SK-N-SH (cell line): ENCODE data around the gene SNAP25. TPM values are rescaled to one million over a fixed set of nuclear protein-coding genes. Genes with fewer than 3 reads are reported as not detected.

Source experiments
- CTCF ChIA-PET: fragments of 300-600, 350-600 bp; formaldehyde crosslinking; extraction: SDS; loops from one replicate; lab custom pipeline; 2021; lab: Yijun Ruan, JAX
- POLR2A ChIA-PET: fragments of 350-600 bp; sonication (Branson Sonifier 250); formaldehyde crosslinking; extraction: SDS; loops from one replicate; lab custom pipeline; 2020; ENCODE audit warnings: antibody characterized with exemption, inconsistent platforms; lab: Yijun Ruan, JAX
- DNase-seq: peaks from one replicate; pipeline ENCODE4 v3.0.0; 2012
- H2AFZ ChIP-seq: fragments of 200-600 bp; sonication (generic); 2 replicates; pipeline ENCODE4 v1.8.1; 2016; ENCODE audit warnings: antibody characterized with exemption, mild to moderate bottlenecking, low read depth
- H3F3A ChIP-seq: fragments of 200-600 bp; sonication (generic); replicated peaks from 2 replicates; pipeline ENCODE3; 2016; ENCODE audit warnings: antibody characterized with exemption, mild to moderate bottlenecking; ENCODE audit not compliant: insufficient read depth
- H3K27ac ChIP-seq, 2 experiments: fragments of 200-500 bp in 1 of 2; fragments of 200-600 bp in 1 of 2; sonication (Bioruptor generic) in 1 of 2; sonication (generic), shearing (Covaris generic) in 1 of 2; 2 replicates each; pipeline versions ENCODE4 v1.5.1 to v1.6.1; 2014 to 2016; ENCODE audit warnings: low read depth in 2 of 2, inconsistent platforms in 1 of 2, low read length in 1 of 2, mild to moderate bottlenecking in 1 of 2, mixed read lengths in 1 of 2
- H3K27me3 ChIP-seq: fragments of 200-600 bp; sonication (generic), shearing (Covaris generic); 2 replicates; pipeline ENCODE4 v1.6.1; 2016; ENCODE audit warnings: mixed run types; ENCODE audit not compliant: insufficient read depth
- H3K36me3 ChIP-seq, 2 experiments: fragments of 200-500 bp in 1 of 2; fragments of 200-600 bp in 1 of 2; sonication (Bioruptor generic) in 1 of 2; sonication (generic) in 1 of 2; replicated peaks in 1 of 2; 2 replicates each; pipeline versions ENCODE3 to v1.5.1; 2014 to 2016; ENCODE audit warnings: low read length in 1 of 2, mild to moderate bottlenecking in 1 of 2; ENCODE audit not compliant: insufficient read depth in 2 of 2, control insufficient read depth in 1 of 2
- H3K4me1 ChIP-seq, 2 experiments: fragments of 200-500 bp in 1 of 2; fragments of 200-600 bp in 1 of 2; sonication (Bioruptor generic) in 1 of 2; sonication (generic), shearing (Covaris generic) in 1 of 2; 2 replicates each; pipeline versions ENCODE4 v1.5.1 to v1.6.1; 2014 to 2016; ENCODE audit warnings: low read depth in 1 of 2, low read length in 1 of 2, mixed run types in 1 of 2; ENCODE audit not compliant: insufficient read depth in 2 of 2, control insufficient read depth in 1 of 2
- H3K4me2 ChIP-seq: fragments of 200-600 bp; sonication (generic), shearing (Covaris generic); 2 replicates; pipeline ENCODE4 v1.6.1; 2017; ENCODE audit warnings: mixed run types
- H3K4me3 ChIP-seq, 2 experiments: fragments of 200-500 bp in 1 of 2; fragments of 200-600 bp in 1 of 2; sonication (Bioruptor generic) in 1 of 2; sonication (generic), shearing (Covaris generic) in 1 of 2; 2 replicates each; pipeline versions ENCODE4 v1.5.1 to v1.8.1; 2014 to 2016; ENCODE audit warnings: low read depth in 2 of 2, inconsistent platforms in 1 of 2, low read length in 1 of 2, mild to moderate bottlenecking in 1 of 2, mixed read lengths in 1 of 2, moderate library complexity in 1 of 2
- H3K79me2 ChIP-seq: fragments of 200-600 bp; sonication (generic); 2 replicates; pipeline ENCODE4 v1.8.1; 2017; ENCODE audit warnings: mild to moderate bottlenecking; ENCODE audit not compliant: insufficient read depth
- H3K9ac ChIP-seq: fragments of 200-600 bp; sonication (generic); 2 replicates; pipeline ENCODE4 v1.6.1; 2017; ENCODE audit warnings: mixed run types
- H3K9me2 ChIP-seq: fragments of 200-600 bp; sonication (generic); 2 replicates; pipeline ENCODE4 v1.6.1; 2017; ENCODE audit warnings: mixed run types
- H3K9me3 ChIP-seq: fragments of 200-600 bp; sonication (generic); 2 replicates; pipeline ENCODE4 v1.6.1; 2017; ENCODE audit warnings: mixed run types, mild to moderate bottlenecking, moderate library complexity
- H4K20me1 ChIP-seq: fragments of 200-600 bp; sonication (generic); 2 replicates; pipeline ENCODE4 v1.6.1; 2017; ENCODE audit warnings: mild to moderate bottlenecking, mixed run types; ENCODE audit not compliant: insufficient read depth
- CHD2 ChIP-seq: fragments of 150-350 bp; IDR thresholded peaks from 2 replicates; pipeline ENCODE4 v1.6.1; 2018; ENCODE audit warnings: low read length; ENCODE audit not compliant: partially characterized antibody
- FOSL2 ChIP-seq: IDR thresholded peaks from 2 replicates; pipeline ENCODE4 v1.4.0; 2012; ENCODE audit warnings: low read depth, mild to moderate bottlenecking, moderate library complexity, borderline replicate concordance
- GABPA ChIP-seq: IDR thresholded peaks from 2 replicates; pipeline ENCODE4 v1.4.0; 2012; ENCODE audit warnings: low read depth, mild to moderate bottlenecking
- JUND ChIP-seq: IDR thresholded peaks from 2 replicates; pipeline ENCODE4 v1.4.0; 2012
- PBX3 ChIP-seq: IDR thresholded peaks from 2 replicates; pipeline ENCODE4; 2012
- POLR2AphosphoS5 ChIP-seq: IDR thresholded peaks from 2 replicates; pipeline ENCODE4 v1.6.1; 2012; ENCODE audit warnings: low read depth, low read length
- RCOR1 ChIP-seq: fragments of 150-350 bp; IDR thresholded peaks from 2 replicates; pipeline ENCODE4 v1.6.1; 2017; ENCODE audit warnings: antibody characterized with exemption, low read length
- RFX5 ChIP-seq: IDR thresholded peaks from 2 replicates; pipeline ENCODE4 v1.6.1; 2012; ENCODE audit warnings: mild to moderate bottlenecking, improper control_type of control experiment, low read length
- SIN3A ChIP-seq: IDR thresholded peaks from 2 replicates; pipeline ENCODE4 v1.6.1; 2012; ENCODE audit warnings: low read depth, mild to moderate bottlenecking, low read length, moderate library complexity, borderline replicate concordance
- TAF1 ChIP-seq: IDR thresholded peaks from 2 replicates; pipeline ENCODE4 v1.6.1; 2012; ENCODE audit warnings: low read depth, mild to moderate bottlenecking, low read length, moderate library complexity, borderline replicate concordance
- TCF12 ChIP-seq: IDR thresholded peaks from 2 replicates; pipeline ENCODE4 v1.4.0; 2012
- USF1 ChIP-seq: IDR thresholded peaks from 2 replicates; pipeline ENCODE4 v1.4.0; 2012; ENCODE audit warnings: low read depth, borderline replicate concordance
- WGBS: methylation state at CpG from one replicate; pipeline ENCODE4 v1.1.6; 2017; ENCODE audit warnings: low lambda C conversion rate; 5-methylcytosine and 5-hydroxymethylcytosine counted together
- polyA plus RNA-seq, 3 experiments: library from polyadenylated mRNA; depleted of rRNA; stranded (reverse); fragments of >200 nt; gene quantifications; 2 replicates each; pipeline ENCODE4 v1.2.3, GENCODE V29; 2012

Gene SNAP25
- polyA plus RNA-seq, 1 of the 3 experiments (the other 2 are of a cell fraction) = 42.4 TPM

- ChIA-PET POLR2A (no interaction called here), CTCF (interaction anchor here (1.2 to 1.9 kb wide), 2 partner anchors 15 to 103 kb away, joined by 3 to 5 read pairs; no protein-coding TSS in a partner anchor)
- Histone ChIP-seq H3K4me3 (no peak overlapping the region), H3K4me1 (no peaks in the 10 kb centered on the region), H2AFZ (no peak overlapping the region), H3K27me3 (no peaks in the 10 kb centered on the region), H3K4me2 (no peak overlapping the region), H3K9me3 (no peaks in the 10 kb centered on the region), H3K9me2 (no peaks in the 10 kb centered on the region; the same call in 1 of the 2 replicates), H3K9ac (no peak overlapping the region), H3K36me3 (no peaks in the 10 kb centered on the region), H3K79me2 (no peaks in the 10 kb centered on the region), H4K20me1 (no peaks in the 10 kb centered on the region), H3F3A (no peaks in the 10 kb centered on the region), H3K27ac (no peak overlapping the region)
- TF ChIP-seq POLR2AphosphoS5 (no peak), CHD2 (no peak)
- 70% methylated on average over 2 of the region's 2 CpGs for WGBS
- no peak for DNase-seq
Measured at GRCh38 chr20:10194166-10194565, 24.5 kb upstream of the SNAP25 start.

- Histone ChIP-seq H3K9me3 (no peaks in the 10 kb centered on the region), H4K20me1 (no peaks in the 10 kb centered on the region), H3K4me3 (no peak overlapping the region), H3K27ac (no peak overlapping the region), H3K9ac (no peak overlapping the region), H3K79me2 (no peaks in the 10 kb centered on the region), H3K36me3 (no peaks in the 10 kb centered on the region), H3K4me2 (no peak overlapping the region), H3K4me1 (no peaks in the 10 kb centered on the region), H3K9me2 (no peaks in the 10 kb centered on the region; the same call in 1 of the 2 replicates), H3F3A (peaks cover 3% of the 10 kb centered on the region), H2AFZ (no peak overlapping the region), H3K27me3 (no peaks in the 10 kb centered on the region)
- no peak for DNase-seq
- ChIA-PET POLR2A (no interaction called here), CTCF (interaction anchor here (1.4 kb wide), 2 partner anchors 33 to 110 kb away, joined by 3 read pairs; no protein-coding TSS in a partner anchor)
- TF ChIP-seq RCOR1 (no peak), SIN3A (no peak), USF1 (no peak), JUND (no peak), RFX5 (no peak), GABPA (no peak)
Measured at GRCh38 chr20:10200330-10200729, 18.3 kb upstream of the SNAP25 start.

DNA sequence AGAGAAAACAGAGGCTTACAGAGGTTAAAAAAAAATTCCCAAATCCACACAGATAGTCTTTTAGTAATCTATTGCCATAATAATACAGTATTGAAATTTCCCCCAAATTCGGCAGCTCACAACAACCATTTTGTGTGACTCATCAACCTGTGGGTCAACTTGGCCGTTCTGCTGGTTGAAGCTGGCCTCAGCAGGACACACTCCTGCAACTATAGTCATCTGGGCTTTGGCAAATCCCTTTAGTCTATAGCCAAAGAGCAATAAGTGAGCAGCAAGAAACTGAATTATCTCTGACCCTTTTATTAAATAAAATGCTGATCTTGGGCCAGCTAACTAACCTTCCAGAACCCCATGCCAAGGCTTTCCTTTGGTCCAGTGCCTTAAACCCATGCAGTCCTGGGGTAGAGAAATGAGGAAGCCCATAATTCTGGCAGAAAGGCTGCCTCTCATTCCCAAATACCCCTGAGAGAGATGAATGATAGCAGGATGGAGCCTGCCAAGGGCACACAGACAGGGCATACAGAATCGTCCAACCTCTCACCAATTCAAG lies 17.2 kb upstream of the SNAP25 start:
- no peak for DNase-seq
- CTCF ChIA-PET = interaction anchor here (1.4 kb wide), 1 partner anchor 34 kb away, joined by 3 read pairs; no protein-coding TSS in a partner anchor
- 73% methylated on average over 3 of the region's 3 CpGs for WGBS

More for the DNA sequence above, 17.2 kb upstream of the SNAP25 start:
- no peaks in the 10 kb centered on the region for H3K4me1 ChIP-seq
- no peak overlapping the region for H3K4me3 ChIP-seq
- H3K4me2 ChIP-seq = no peak overlapping the region
- H3K9me3 ChIP-seq = no peaks in the 10 kb centered on the region
- TF ChIP-seq PBX3 = no peak
- TF ChIP-seq TCF12 = no peak
- TF ChIP-seq TAF1 = no peak
- TF ChIP-seq USF1 = no peak
- TF ChIP-seq RCOR1 = no peak
- TF ChIP-seq RFX5 = no peak
- no peak for TF ChIP-seq FOSL2
- peaks cover 3% of the 10 kb centered on the region for H3F3A ChIP-seq
- POLR2A ChIA-PET = no interaction called here
- H3K9ac ChIP-seq = no peak overlapping the region
- no peaks in the 10 kb centered on the region for H3K27me3 ChIP-seq
- H3K36me3 ChIP-seq = no peaks in the 10 kb centered on the region
- H3K27ac ChIP-seq = no peak overlapping the region
- H3K9me2 ChIP-seq = no peaks in the 10 kb centered on the region; the same call in 1 of the 2 replicates
- no peaks in the 10 kb centered on the region for H3K79me2 ChIP-seq
- H4K20me1 ChIP-seq = no peaks in the 10 kb centered on the region
- H2AFZ ChIP-seq = no peak overlapping the region
